GM10266 (cell line): ENCODE data around the gene TRERF1.

Experiments used
- DNase-seq: peaks from one replicate; pipeline ENCODE4 v3.0.0; 2012; ENCODE audit errors: extremely low spot score
- CTCF ChIP-seq: IDR thresholded peaks from 2 replicates; pipeline ENCODE4 v1.5.1; 2012; ENCODE audit warnings: mild to moderate bottlenecking, low read depth; ENCODE audit not compliant: control insufficient read depth, insufficient read depth; ENCODE audit errors: missing control alignments

TRERF1 gene

DNA sequence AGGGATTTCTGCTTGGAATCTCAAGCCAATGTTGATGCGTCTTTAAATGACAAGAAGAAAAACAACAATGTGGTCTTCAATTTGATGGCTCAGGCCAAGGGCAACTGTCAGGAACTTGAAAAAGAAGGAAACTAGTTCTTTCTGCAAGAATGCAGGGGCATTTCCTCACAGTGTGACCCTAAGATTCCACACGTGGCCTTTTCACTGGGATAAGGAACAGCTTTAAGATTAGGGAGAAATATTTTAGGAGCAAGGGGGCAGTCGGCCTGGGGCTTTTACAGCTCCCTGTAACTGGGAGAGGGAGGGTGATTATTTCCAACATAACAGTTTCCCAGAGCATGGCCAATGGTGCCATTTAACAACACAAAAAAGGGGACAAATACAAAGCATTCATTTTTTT, 194.7 kb downstream of the TRERF1 start:
- TF ChIP-seq CTCF = no peak
- no peak for DNase-seq

GRCh38 chr6:42255050-42255449, 196.7 kb downstream of the TRERF1 start:
- no peak for DNase-seq
- no peak for TF ChIP-seq CTCF

- DNase-seq = no peak
- TF ChIP-seq CTCF = no peak
Measured at GRCh38 chr6:42254505-42254904, 197.2 kb downstream of the TRERF1 start.

- no peak for DNase-seq
- no peak for TF ChIP-seq CTCF
Measured at GRCh38 chr6:42251911-42252637, 199.7 kb downstream of the TRERF1 start.

GRCh38 chr6:42251500-42251899, 200.2 kb downstream of the TRERF1 start:
- no peak for DNase-seq
- TF ChIP-seq CTCF = no peak

DNA sequence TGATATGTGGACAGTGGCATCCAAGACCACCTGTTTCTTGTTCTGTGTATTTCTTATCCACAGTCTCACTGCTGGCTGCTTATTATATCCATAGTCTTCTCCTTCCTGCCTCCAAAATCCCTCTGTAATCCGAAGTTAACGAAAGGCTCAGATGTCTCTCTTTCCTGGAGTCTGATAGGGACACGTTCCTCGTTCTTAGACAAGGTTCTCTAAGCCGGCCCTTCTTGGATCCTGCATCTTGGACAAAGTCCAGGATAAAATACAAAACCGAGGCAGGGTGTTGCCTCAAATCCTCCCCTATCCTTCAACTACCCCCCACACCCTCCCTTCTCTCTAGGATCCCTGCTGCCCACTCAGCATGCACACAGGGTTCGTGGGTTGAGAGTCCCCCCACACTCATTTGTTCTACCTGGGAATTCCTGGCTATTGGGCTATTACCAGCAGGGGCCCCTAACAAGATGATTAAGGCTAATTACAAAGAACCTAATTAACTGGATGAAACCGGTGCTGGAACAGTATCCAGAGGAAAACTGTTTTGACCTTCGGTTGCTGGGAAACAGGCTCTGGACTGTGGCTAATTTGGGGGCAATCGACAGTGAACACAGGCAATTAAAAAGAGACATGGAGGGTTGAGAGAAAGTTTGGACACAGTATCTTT, 201.3 kb downstream of the TRERF1 start:
- no peak for TF ChIP-seq CTCF
- DNase-seq = no peak

DNA sequence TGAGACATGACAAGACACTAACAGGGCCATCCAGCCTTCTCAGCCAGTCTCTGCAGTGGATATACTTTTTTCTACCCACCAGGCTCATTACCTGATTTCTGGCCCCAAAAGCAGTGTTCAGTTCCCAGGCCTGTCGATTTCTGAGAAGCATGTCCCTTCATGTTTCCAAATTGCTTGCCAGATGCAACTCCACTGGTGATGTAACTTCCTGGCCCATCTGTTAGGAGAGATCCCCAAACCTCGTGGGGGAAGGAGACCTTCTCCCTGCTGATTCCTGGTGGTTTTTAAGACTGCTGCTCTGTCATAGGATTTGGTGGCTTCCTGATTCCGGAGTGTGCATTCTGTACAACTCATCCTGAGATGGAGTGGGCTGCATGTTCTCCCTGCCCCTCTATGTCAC, 202.4 kb downstream of the TRERF1 start:
- DNase-seq = no peak
- no peak for TF ChIP-seq CTCF
